GM21423 (cell line): ENCODE data around the gene FANCL.
"Not testable (repeated sequence)": the region's sequence is repeated elsewhere in the genome, so short reads cannot be mapped to it uniquely, and the experiment has no call there.

ENCODE experiments used
- ATAC-seq: cut with Tn5 transposase; IDR thresholded peaks from one replicate; pipeline ENCODE4 v1.9.1; 2021; ENCODE audit warnings: mild to moderate bottlenecking, moderate library complexity; ENCODE audit not compliant: unreplicated experiment

FANCL gene

DNA sequence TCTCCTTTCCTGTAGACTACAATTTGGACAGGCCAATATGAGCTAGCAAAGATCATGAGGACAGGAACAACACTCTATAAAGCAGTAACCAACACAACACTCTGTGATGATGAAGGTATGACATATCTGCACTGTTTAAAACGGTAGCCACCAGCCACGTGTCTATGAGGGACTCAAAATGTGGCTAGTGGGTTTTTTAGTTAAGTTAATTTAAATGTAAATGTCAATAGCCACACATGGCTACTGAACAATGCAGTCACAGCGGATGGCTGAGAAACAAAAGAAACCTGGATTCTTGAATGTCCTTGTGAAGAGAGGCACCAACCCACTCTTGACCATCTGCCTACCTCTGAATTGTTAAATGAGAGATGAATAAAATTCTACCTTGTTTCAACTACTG lies 33.9 kb downstream of the FANCL start:
- ATAC-seq = no peak

DNA sequence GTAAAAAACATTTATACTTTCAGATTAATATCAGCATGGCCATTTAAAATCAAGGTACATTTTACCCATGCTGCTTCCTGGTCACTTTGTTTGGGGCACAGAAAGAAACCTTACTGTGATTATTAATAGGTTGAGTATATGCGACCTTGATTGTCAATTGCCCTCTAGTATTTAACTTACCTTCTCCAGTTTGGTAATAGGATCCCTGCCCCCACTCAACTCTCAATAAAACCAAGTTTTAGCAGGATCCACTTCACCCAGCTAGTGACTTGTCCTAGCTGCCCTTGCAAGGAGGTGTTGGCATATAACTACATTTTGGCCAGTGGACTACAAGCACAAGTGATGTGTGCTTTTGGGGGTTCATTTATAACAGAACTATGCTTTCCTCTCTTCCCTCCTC lies 34.3 kb downstream of the FANCL start:
- no peak for ATAC-seq

DNA sequence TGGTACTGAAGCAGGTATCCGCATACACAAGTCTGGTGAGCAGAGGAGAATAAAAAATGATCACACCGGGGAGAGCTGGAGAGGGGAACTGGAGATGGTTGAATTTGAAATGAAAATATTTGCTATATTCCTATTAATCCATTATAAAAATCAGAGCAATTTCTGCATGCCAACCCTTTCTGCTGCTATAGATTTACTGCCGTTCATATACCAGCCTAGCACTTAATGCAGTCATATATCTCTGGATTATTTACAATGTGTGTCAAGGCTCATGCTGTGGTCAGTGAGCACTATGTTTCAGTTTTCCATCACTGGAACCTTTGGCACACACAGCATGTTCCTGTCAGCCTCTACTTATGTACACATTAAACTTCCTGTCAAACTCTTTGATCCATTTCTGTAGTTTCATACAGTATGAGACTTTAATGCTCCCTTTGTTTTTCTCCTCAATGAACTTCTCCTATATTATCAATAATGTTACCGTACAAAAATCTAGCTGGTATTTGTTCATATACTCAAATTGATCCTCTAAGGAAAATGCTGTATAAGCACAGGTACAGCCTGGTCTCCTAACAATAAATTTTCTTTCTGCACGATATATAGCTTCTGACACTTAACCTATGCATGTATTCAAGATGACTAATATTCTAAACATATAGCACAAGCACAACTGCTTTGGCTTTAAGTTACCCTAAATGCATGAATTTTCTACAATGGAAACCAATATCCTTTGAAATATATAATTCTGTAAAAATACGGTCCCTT lies 36.7 kb downstream of the FANCL start:
- ATAC-seq = no peak

DNA sequence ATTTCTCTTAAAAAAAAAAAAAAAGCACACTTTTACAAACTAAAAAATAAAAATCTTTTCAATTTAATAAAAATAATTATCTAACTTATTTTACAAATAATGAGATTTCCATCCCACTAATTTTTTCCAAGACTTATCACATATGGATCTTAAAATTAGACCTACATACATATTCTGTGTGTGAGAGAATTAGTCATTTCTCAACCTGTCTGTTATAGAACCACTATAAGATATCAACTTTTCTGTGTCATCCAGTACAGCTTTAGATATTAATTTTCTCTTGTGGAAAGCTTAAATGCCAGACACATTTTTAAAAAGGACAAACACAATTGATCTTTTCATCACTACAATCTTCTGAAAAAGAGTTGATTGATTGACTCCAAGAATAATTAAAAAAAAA lies 38.1 kb downstream of the FANCL start:
- no peak for ATAC-seq

DNA sequence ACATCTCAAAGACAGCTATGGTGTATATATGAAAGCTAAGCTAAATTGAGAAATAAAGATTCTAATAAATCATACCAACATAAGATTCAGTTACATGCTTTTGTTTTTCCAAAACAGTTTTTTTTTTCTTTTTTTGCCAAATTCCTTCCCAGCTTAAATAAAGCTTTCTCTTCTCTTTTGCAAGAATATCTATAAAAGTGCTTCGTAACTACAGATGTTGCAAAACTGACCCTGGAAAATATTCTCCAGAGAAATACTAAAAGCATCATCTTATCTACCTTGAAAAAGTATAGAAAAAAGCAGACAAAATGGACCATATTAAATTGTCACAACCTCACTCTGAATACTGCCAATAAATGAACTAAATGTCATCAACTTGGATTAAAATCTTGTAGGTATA lies 38.7 kb downstream of the FANCL start:
- ATAC-seq = no peak

DNA sequence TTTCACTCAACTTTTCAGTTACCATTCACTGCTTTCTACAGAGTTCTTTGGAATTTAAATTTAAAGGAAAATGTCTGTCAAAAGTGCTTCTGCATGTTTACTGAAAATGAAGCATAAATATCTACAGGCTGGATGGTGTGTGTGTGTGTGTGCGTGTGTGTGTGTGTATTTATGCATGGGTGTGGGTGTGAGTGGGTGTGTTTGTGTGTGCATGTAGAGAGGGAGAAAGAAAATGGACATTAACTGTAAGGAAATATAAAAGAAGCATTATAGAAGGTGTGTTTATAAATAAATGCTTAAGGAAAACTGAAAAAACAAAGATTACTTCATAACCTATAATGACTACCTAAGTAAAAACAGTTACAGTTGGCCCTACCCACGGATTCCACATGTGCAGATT lies 43.2 kb downstream of the FANCL start:
- no peak for ATAC-seq

DNA sequence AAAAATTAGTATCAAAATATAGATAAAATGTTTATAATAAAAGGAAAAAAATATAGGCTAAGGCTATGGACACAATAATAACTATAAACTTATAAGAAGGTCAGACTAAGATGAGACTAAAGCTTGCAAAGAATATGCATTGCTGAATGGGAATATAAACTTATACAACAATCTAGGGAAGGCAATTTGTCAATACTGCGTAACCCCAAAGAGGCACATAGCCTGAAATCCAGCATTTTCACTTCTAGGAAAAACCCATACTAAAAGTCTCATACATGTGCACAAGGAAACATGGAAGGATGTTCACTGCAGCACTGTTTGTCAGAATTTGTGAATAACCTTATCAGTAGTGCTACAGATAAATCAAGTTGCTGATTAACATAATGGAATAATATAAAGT lies 45.5 kb downstream of the FANCL start:
- no peak for ATAC-seq

DNA sequence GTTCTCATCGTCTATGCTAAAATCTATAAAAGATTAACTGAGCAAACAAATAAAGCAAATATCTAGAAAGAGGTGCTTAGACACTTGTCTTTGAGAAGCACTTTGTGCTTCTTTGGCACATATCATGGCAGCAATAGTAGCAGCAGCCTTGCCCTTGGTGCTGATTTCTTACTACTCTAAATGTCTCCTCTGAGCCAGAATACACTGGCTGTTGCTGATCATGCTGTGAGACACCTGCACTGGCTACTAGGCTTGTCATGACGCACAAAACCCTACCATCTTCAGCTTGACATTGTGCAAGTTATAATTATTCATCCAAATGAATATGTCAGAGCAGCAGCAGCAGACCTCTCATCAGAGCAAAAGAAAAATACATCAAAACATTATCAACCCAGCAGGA lies 46.7 kb downstream of the FANCL start:
- ATAC-seq = no peak

DNA sequence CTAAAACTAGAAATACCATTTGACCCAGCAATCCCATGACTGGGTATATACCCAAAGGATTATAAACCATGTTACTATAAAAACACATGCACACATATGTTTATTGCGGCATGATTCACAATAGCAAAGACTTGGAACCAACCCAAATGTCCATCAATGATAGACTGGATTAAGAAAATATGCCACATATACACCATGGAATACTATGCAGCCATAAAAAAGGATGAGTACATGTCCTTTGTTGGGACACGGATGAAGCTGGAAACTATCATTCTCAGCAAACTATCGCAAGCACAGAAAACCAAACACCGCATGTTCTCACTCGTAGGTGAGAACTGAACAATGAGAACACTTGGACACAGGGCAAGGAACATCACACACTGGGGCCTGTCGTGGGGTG lies 54.1 kb downstream of the FANCL start:
- not testable (repeated sequence) for ATAC-seq

DNA sequence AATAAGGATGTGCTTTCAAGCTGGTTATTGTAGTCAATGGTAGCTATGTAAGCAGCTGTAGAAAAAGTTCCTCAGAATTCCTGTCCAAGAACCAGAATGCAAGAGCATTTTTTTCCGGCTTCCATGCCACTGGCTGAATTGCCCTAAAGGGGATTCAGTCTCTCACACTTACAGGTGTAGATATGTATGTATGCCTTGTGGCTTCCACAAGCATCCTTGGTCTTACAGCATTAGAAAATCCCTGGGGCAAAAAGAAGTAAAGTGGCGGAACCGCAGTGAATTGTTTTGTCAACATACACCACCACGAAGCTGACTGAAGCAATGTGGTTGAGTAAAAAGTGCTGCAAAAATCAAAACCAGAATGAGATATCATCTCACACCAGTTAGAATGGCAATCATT lies 54.6 kb downstream of the FANCL start:
- ATAC-seq = no peak

DNA sequence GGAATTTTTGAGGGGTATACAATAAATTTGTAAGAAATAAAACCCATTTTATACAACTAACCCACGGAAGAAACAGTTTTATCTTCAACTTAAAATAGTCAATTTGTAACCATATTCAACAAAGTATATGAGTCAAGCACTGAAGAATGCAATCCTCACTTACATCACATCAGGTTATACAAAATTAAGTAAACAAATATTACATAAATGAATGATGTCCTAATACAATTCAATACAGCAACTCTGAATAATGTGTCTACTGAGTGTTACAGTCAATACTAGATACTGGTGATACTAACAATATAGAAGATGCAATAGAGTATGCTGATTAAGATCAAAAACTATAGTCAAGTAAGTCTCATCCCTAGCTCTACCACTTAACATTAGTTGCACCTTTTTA lies 58.6 kb downstream of the FANCL start:
- ATAC-seq = no peak

DNA sequence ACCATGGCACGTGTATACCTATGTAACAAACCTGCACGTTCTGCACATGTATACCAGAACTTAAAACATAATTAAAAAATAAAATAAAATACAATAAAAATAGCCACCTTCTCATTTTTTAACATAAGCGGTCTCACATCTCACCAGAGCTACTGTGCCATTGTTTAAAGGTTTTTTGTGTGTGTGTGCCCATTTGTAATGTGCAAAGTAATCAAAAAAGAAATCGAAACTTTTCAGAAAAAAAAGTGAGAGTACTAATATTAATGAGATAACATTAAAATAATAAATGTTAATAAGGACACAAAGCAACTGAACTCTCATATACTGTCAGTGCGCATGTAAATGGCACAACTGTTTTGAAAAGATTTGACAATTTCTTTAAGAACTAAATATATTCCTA lies 60.5 kb downstream of the FANCL start:
- no peak for ATAC-seq

DNA sequence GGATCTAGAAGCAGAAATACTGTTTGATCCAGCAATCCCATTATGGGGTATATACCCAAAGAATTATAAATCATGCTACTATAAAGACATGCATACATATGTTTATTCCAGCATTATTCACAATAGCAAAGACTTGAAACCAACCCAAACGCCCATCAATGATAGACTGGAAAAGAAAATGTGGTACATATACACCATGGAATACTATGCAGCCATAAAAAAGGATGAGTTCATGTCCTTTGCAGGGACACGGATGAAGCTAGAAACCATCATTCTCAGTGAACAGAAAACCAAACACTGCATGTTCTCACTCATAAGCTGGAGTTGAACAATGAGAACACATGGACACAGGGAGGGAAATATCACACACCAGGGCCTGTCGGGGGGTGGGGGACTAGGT lies 61.0 kb downstream of the FANCL start:
- not testable (repeated sequence) for ATAC-seq

DNA sequence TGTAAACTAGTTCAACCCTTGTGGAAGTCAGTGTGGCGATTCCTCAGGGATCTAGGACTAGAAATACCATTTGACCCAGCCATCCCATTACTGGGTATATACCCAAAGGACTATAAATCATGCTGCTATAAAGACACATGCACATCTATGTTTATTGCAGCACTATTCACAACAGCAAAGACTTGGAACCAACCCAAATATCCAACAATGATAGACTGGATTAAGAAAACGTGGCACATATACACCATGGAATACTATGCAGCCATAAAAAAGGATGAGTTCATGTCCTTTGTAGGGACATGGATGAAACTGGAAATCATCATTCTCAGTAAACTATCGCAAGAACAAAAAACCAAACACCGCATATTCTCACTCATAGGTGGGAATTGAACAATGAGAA lies 63.9 kb downstream of the FANCL start:
- ATAC-seq = not testable (repeated sequence)

DNA sequence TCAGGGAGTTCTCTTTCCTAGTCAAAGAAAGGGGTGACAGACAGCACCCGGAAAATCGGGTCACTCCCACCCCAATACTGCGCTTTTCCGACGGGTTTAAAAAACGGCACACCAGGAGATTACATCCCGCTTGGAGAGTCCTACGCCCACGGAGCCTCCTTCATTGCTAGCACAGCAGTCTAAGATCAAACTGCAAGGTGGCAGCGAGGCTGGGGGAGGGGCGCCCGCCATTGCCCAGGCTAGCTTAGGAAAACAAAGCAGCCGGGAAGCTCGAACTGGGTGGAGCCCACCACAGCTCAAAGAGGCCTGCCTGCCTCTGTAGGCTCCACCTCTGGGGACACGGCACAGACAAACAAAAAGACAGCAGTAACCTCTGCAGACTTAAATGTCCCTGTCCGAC lies 69.3 kb downstream of the FANCL start:
- not testable (repeated sequence) for ATAC-seq

DNA sequence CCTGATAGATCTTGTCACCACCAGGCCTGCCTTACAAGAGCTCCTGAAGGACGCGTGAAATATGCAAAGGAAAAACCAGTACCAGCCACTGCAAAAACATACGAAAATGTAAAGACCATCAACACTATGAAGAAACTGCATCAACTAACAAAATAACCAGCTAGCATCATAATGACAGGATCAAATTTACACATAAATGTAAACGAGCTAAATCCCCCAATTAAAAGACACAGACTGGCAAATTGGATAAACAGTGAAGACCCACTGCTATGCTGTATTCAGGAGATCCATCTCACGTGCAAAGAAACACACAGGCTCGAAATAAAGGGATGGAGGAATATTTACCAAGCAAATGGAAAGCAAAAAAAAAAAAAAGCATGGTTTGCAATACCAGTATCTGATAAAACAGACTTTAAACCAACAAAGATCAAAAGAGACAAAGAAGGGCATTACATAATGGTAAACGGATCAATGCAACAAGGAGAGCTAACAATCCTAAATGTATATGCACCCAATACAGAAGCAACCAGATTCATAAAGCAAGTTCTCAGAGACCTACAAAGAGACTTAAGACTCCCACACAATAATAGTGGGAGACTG lies 70.7 kb downstream of the FANCL start:
- ATAC-seq = not testable (repeated sequence)

DNA sequence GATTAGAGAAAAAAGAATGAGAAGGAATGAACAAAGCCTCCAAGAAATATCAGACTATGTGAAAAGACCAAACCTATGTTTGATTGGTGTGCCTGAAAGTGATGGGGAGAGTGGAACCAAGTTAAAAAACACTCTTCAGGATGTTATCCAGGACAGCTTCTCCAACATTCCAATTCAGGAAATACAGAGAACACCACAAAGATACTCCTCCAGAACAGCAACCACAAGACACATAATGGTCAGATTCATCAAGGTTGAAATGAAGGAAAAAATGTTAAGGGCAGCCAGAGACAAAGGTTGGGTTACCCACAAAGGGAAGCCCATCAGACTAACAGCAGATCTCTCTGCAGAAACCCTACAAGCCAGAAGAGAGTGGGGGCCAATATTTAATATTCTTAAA lies 71.3 kb downstream of the FANCL start:
- ATAC-seq = not testable (repeated sequence)

DNA sequence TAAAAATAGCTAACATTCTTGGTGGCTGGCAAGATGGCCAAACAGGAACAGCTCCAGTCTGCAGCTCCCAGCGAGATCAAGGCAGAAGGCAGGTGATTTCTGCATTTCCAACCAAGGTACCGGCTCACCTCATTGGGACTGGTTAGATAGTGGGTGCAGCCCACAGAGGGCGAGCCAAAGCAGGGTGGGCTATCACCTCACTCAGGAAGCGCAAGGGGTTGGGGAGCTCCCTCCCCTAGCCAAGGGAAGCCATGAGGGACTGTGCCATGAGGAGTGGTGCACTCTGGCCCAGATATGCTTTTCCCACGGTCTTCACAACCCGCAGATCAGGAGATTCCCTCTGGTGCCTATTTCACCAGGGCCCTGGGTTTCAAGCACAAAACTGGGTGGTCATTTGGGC lies 73.0 kb downstream of the FANCL start:
- ATAC-seq = not testable (repeated sequence)

DNA sequence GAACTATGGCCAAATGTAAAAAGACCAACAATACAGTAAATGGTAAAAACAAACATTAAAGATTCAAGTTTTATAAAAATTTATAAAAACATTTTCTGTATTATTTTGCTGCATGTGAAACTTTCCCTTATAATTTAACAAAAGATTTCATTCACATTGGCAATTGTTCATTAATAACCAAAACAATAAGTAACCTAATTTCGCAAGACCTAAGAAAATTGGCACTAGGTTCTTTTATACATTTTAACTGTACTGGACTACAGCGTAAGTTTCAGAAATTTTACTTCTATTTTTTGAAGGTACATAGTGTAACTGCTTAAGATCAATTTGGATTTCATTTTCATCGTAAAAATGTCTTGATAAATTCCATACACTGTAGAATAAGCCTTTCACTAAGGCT lies 77.2 kb downstream of the FANCL start:
- no peak for ATAC-seq

DNA sequence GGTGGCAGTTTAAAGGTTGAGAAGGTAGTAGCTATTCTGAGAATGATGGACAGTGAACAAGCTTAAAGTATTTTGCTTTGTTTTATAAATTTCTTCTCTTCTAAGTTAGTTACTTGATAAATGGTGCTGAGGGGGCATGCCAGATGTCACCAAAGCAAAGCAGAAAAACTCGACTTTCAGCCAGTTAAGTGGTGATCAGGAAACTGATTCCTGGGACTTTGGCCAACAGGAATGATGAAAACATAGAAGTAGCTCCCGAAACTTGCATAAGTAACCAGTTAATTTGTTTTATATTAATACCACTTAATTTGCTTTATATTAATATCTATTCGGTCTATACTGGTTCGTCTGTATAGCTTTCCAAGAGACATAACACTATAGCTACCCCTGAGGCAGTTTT lies 82.6 kb downstream of the FANCL start:
- ATAC-seq = no peak

DNA sequence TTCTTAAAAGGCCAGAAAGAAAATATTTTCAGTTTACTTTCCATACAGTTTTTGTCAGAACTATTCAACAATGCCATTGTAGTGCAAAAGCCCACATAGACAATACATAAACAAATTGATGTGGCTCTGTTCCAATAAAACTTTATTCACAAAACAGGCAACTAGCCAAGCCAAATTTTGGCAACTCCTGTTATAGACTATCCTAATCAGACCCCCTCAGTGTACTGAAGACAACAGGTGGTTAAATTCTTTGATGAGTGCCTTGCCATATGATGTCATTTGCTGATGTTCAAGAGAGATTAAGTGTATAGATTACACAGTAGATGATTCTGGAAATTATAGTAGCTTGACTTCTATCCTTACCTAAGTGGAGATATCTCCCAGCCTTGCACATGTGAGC lies 83.4 kb downstream of the FANCL start:
- ATAC-seq = no peak

DNA sequence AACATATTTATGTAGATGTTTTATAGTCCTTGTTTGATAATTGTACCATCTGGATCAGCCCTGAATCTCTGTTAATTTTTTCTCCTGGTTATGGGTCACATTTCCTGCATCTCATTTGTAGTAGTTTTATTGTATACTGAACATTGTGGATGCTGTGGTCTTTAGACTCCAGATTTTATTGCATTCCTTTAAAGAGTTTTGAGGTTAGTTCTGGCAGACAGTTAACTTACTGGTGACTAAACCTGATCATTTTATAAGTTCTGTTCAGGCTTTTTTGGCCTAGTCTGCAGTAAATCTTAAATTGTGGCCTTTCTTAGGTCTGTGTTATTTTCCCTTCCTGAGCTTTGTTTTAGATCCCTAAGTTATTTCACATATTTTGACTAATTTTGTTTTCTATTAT lies 84.3 kb downstream of the FANCL start:
- ATAC-seq = no peak
